ENCODE measurements around the gene FAM120A.

The FAM120A gene

GRCh38 chr9:93419023-93419422 is 32.5 kb upstream of the FAM120A start:
- DNase-seq (ENCODE audit: extremely low read depth, low read depth): no peak
- TF ChIP-seq CTCF (IDR thresholded peaks at IDR 0.05; ENCODE audit: low read depth, low read length, missing control alignments): no peak
- H3K4me3 ChIP-seq (replicated peaks; ENCODE audit: low read depth, low read length): no peak overlapping the region

GRCh38 chr9:93422977-93423616 is 28.4 kb upstream of the FAM120A start:
- TF ChIP-seq CTCF (IDR thresholded peaks at IDR 0.05; ENCODE audit: low read depth, low read length, missing control alignments): no peak
- DNase-seq (ENCODE audit: extremely low read depth, low read depth): no peak

GRCh38 chr9:93427655-93428379 is 23.7 kb upstream of the FAM120A start:
- TF ChIP-seq CTCF (IDR thresholded peaks at IDR 0.05; ENCODE audit: low read depth, low read length, missing control alignments): peak; percentile 30
- no peak for DNase-seq (ENCODE audit: extremely low read depth, low read depth)
- H3K4me3 ChIP-seq (replicated peaks; ENCODE audit: low read depth, low read length): no peak overlapping the region

More at GRCh38 chr9:93422977-93423616, 28.4 kb upstream of the FAM120A start:
- H3K4me3 ChIP-seq (replicated peaks; ENCODE audit: low read depth, low read length): no peak overlapping the region

GRCh38 chr9:93431539-93432105 is 19.9 kb upstream of the FAM120A start:
- no peak for DNase-seq (ENCODE audit: extremely low read depth, low read depth)
- no peak overlapping the region for H3K4me3 ChIP-seq (replicated peaks; ENCODE audit: low read depth, low read length)
- TF ChIP-seq CTCF (IDR thresholded peaks at IDR 0.05; ENCODE audit: low read depth, low read length, missing control alignments): no peak

GRCh38 chr9:93432964-93433363 is 18.5 kb upstream of the FAM120A start:
- no peak for DNase-seq (ENCODE audit: extremely low read depth, low read depth)
- H3K4me3 ChIP-seq (replicated peaks; ENCODE audit: low read depth, low read length): no peak overlapping the region
- no peak for TF ChIP-seq CTCF (IDR thresholded peaks at IDR 0.05; ENCODE audit: low read depth, low read length, missing control alignments)

GRCh38 chr9:93434056-93434455 is 17.4 kb upstream of the FAM120A start:
- DNase-seq (ENCODE audit: extremely low read depth, low read depth): no peak
- TF ChIP-seq CTCF (IDR thresholded peaks at IDR 0.05; ENCODE audit: low read depth, low read length, missing control alignments): no peak
- no peak overlapping the region for H3K4me3 ChIP-seq (replicated peaks; ENCODE audit: low read depth, low read length)

Measured in HFF-Myc (cell line).